Body of pancreas (tissue), 4 donors: ENCODE measurements around the gene PDZD4.

ENCODE experiments used
- CTCF ChIP-seq, 7 experiments: fragments of 450-650 bp in 4 of 7; fragments of 200-600 bp in 3 of 7; sonication (generic) in 3 of 7; IDR thresholded peaks; one replicate each; pipeline ENCODE4 v1.5.1; 2016 to 2019; ENCODE audit warnings: antibody characterized with exemption in 7 of 7
- POLR2A ChIP-seq, 3 donors: fragments of 450-650 bp; IDR thresholded peaks; one replicate each; pipeline ENCODE4 v1.6.1; 2016; ENCODE audit warnings: antibody characterized with exemption in 3 of 3, mild to moderate bottlenecking in 2 of 3

DNA sequence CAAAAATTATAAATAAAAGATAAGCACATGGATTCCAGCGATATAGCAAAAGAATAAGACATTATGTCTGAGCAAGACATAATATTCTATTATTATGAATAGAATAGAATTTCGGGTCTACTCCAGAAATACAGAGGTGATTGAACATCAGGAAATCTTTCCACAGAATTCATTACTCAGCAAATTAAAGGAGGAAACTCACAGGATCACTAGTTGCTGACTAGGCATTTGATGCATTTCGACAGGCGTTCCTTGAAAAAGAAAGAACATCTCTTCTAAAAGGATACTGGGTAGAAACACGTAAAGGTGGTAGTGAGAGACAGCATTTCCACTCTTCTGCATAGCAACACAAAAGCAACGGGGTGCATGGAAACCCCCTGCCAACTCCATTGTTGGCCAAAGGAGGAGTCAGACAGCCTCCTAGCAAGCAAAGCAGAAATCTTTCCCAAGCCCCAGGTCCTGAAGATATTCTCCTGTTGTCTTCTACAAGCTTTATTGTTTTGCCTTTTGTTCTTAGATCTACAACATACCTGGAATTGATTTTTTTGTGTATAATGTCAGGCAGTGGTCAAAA lies 14.3 kb upstream of the PDZD4 start:
- no peak for TF ChIP-seq CTCF (IDR thresholded peaks at IDR 0.05)
- no peak for TF ChIP-seq POLR2A (IDR thresholded peaks at IDR 0.05)
